H7 (cell line): ENCODE measurements around the gene MYO7B. TPM values are rescaled to one million over a fixed set of nuclear protein-coding genes. Genes with fewer than 3 reads are reported as not detected.
"Not testable (repeated sequence)": the region's sequence is repeated elsewhere in the genome, so short reads cannot be mapped to it uniquely, and the experiment has no call there.

Source experiments
- DNase-seq: peaks from one replicate; pipeline ENCODE4 v3.0.0; 2012
- H3K27me3 ChIP-seq: 2 replicates; pipeline ENCODE4 v1.6.0; 2011; ENCODE audit warnings: mild to moderate bottlenecking, low read length; ENCODE audit not compliant: control insufficient read depth, insufficient read depth
- H3K36me3 ChIP-seq: replicated peaks from 2 replicates; pipeline ENCODE4 v1.5.1; 2011; ENCODE audit warnings: low read length; ENCODE audit not compliant: control insufficient read depth, insufficient read depth
- H3K4me3 ChIP-seq: 2 replicates; pipeline ENCODE4 v1.5.1; 2011; ENCODE audit warnings: low read depth, mild to moderate bottlenecking, control low read depth, low read length, moderate library complexity; ENCODE audit not compliant: insufficient read depth
- total RNA-seq: library from RNA; depleted of rRNA; stranded (reverse); fragments of >200 nt; shearing (Covaris generic); gene quantifications from 2 replicates; pipeline ENCODE4 v1.2.3, GENCODE V29; 2014

The MYO7B gene
- total RNA-seq, 1 experiment from 2014 or later: not detected

GRCh38 chr2:127514076-127514475 is 21.4 kb upstream of the MYO7B start:
- Histone ChIP-seq H3K36me3 (peaks cover 6% of the 10 kb centered on the region), H3K4me3 (no peak overlapping the region), H3K27me3 (no peaks in the 10 kb centered on the region)
- DNase-seq: no peak

GRCh38 chr2:127514485-127514884 is 21.0 kb upstream of the MYO7B start:
- H3K4me3 ChIP-seq: no peak overlapping the region
- no peaks in the 10 kb centered on the region for H3K27me3 ChIP-seq
- DNase-seq: peak; percentile 28
- peaks cover 6% of the 10 kb centered on the region for H3K36me3 ChIP-seq

GRCh38 chr2:127515383-127515915 is 20.0 kb upstream of the MYO7B start:
- no peak for DNase-seq
- H3K27me3 ChIP-seq: no peaks in the 10 kb centered on the region
- H3K4me3 ChIP-seq: no peak overlapping the region
- peaks cover 8% of the 10 kb centered on the region for H3K36me3 ChIP-seq

- H3K4me3 ChIP-seq: no peak overlapping the region
- H3K27me3 ChIP-seq: no peaks in the 10 kb centered on the region
- no peak for DNase-seq
These were observed 19.3 kb upstream of the MYO7B start for GRCh38 chr2:127516041-127516762.

GRCh38 chr2:127517465-127517864 is 18.0 kb upstream of the MYO7B start:
- Histone ChIP-seq H3K36me3 (peaks cover 10% of the 10 kb centered on the region), H3K4me3 (no peak overlapping the region), H3K27me3 (no peaks in the 10 kb centered on the region)
- DNase-seq: no peak

More at GRCh38 chr2:127516041-127516762, 19.3 kb upstream of the MYO7B start:
- peaks cover 8% of the 10 kb centered on the region for H3K36me3 ChIP-seq

GRCh38 chr2:127520424-127520823 is 15.1 kb upstream of the MYO7B start:
- H3K27me3 ChIP-seq: no peaks in the 10 kb centered on the region
- DNase-seq: no peak
- H3K4me3 ChIP-seq: no peak overlapping the region
- H3K36me3 ChIP-seq: peaks cover 13% of the 10 kb centered on the region

- no peaks in the 10 kb centered on the region for H3K27me3 ChIP-seq
- H3K4me3 ChIP-seq: no peak overlapping the region
- peaks cover 10% of the 10 kb centered on the region for H3K36me3 ChIP-seq
- no peak for DNase-seq
These were observed 12.1 kb upstream of the MYO7B start for GRCh38 chr2:127523269-127523939.

- H3K4me3 ChIP-seq, DNase-seq, H3K36me3 ChIP-seq, H3K27me3 ChIP-seq: not testable (repeated sequence)
These were observed 11.2 kb upstream of the MYO7B start for GRCh38 chr2:127524198-127524834.

- Histone ChIP-seq H3K36me3 (peaks cover 6% of the 10 kb centered on the region), H3K4me3 (peak overlapping the region; percentile 87), H3K27me3 (no peaks in the 10 kb centered on the region)
- DNase-seq: peak; percentile 53
These were observed 9.8 kb upstream of the MYO7B start for GRCh38 chr2:127525691-127526131.

- Histone ChIP-seq H3K4me3 (peak within 1 kb of the TSS; percentile 87), H3K27me3 (no peaks in the 10 kb centered on the region), H3K36me3 (peaks cover 6% of the 10 kb centered on the region)
- DNase-seq: peak; percentile 93
These were observed 9.1 kb upstream of the MYO7B start, which contains the start of gene IWS1 for GRCh38 chr2:127526132-127527000. Gene IWS1, minus strand, starts transcription at chr2:127526489. Its CDS starts 281 bp downstream, at chr2:127526208.

GRCh38 chr2:127527001-127527804 is 8.3 kb upstream of the MYO7B start:
- Histone ChIP-seq H3K36me3 (peaks cover 4% of the 10 kb centered on the region), H3K4me3 (peak overlapping the region; percentile 87), H3K27me3 (no peaks in the 10 kb centered on the region)
- DNase-seq: peak; percentile 40

GRCh38 chr2:127528487-127528886 is 7.0 kb upstream of the MYO7B start:
- peak; percentile 7 for DNase-seq
- Histone ChIP-seq H3K27me3 (no peaks in the 10 kb centered on the region), H3K36me3 (no peaks in the 10 kb centered on the region), H3K4me3 (no peak overlapping the region)

- not testable (repeated sequence) for H3K4me3 ChIP-seq, DNase-seq, H3K36me3 ChIP-seq, H3K27me3 ChIP-seq
These were observed 6.1 kb upstream of the MYO7B start for GRCh38 chr2:127529416-127529815.
